Ovary (tissue), 9 donors: ENCODE results near the gene TRAPPC10. TPM values are rescaled to one million over a fixed set of nuclear protein-coding genes. Genes with fewer than 3 reads are reported as not detected.

ENCODE experiments used
- DNase-seq, 5 donors: peaks; one replicate each; pipeline ENCODE4 v3.0.0-alpha.2; 2019 to 2020
- H3K27ac ChIP-seq, 2 donors: fragments of 200-600 bp; one replicate each; pipeline versions ENCODE4 v1.5.1 to v1.8.0; 2019 to 2022
- H3K27me3 ChIP-seq: fragments of 200-600 bp; one replicate; pipeline ENCODE4 v1.8.0; 2022
- H3K36me3 ChIP-seq: fragments of 200-600 bp; sonication (generic); one replicate; pipeline ENCODE4 v1.5.1; 2019
- H3K4me1 ChIP-seq: one replicate; pipeline ENCODE4 v1.8.1; 2013; ENCODE audit warnings: mild to moderate bottlenecking, moderate library complexity; ENCODE audit not compliant: insufficient read depth
- H3K4me3 ChIP-seq: fragments of 200-600 bp; sonication (generic); one replicate; pipeline ENCODE4 v1.5.1; 2017
- H3K9me3 ChIP-seq, 2 donors: fragments of 200-600 bp in 1 of 2; sonication (generic) in 1 of 2; one replicate each; pipeline versions ENCODE4 v1.5.1 to v1.8.1; 2013 to 2019; ENCODE audit warnings: mild to moderate bottlenecking in 1 of 2, moderate library complexity in 1 of 2
- CTCF ChIP-seq, 3 donors: fragments of 450-650 bp in 2 of 3; fragments of 200-600 bp in 1 of 3; IDR thresholded peaks; one replicate each; pipeline versions ENCODE4 v1.5.1 to v1.8.0; 2016 to 2022; ENCODE audit warnings: antibody characterized with exemption in 3 of 3, mild to moderate bottlenecking in 1 of 3
- EP300 ChIP-seq: sonication (generic); formaldehyde crosslinking; IDR thresholded peaks from one replicate; pipeline ENCODE4 v1.6.1; 2017; ENCODE audit warnings: antibody characterized with exemption
- POLR2A ChIP-seq: fragments of 450-650 bp; IDR thresholded peaks from one replicate; pipeline ENCODE4 v1.6.1; 2017; ENCODE audit warnings: antibody characterized with exemption, mild to moderate bottlenecking, moderate library complexity
- WGBS, 3 donors: extraction: QIAGEN DNeasy Blood & Tissue Kit in 1 of 3; methylation state at CpG; one replicate each; pipeline versions ENCODE4 v1.1.5 to v1.1.7; 2013 to 2017; 5-methylcytosine and 5-hydroxymethylcytosine counted together
- intact Hi-C, 4 donors: fragments of 100-400 bp; cut with DNase I; formaldehyde crosslinking; loops; one replicate each; pipeline versions ENCODE4 v1.11.0 to v1.15.1; 2022 to 2023
- polyA plus RNA-seq, 2 donors: library from polyadenylated mRNA; stranded (reverse); fragments of 200-250 nt in 1 of 2; fragments of 350-450 nt in 1 of 2; fragmentation: Illumina TruSeq in 1 of 2; extraction: RNeasy Lipid Tissue Mini Kit (QIAGEN cat#74804) in 1 of 2; gene quantifications; one replicate each; pipeline ENCODE4 v1.2.3, GENCODE V29; 2013 to 2014
- total RNA-seq, 7 donors: library from RNA; depleted of rRNA in 2 of 7; stranded (reverse); fragments of >200 nt in 2 of 7; fragmentation: NEBNext Ultra II Directional in 3 of 7; extraction: Animal tissue kit (Norgen Biotek cat#: 25700) in 3 of 7; gene quantifications; one replicate each; pipeline versions ENCODE4 v1.1.0 to v1.2.4, GENCODE V29; 2016 to 2023
- donor health status: DM: no; HTN: no; CAD: no; lungs with moderate emphysema.
- donor health status: DM: no; HTN: no; CAD: no.
- donor health status: Bipolar disorder and iron deficiency.
- donor health status: DM: yes; HTN: yes; CAD: no.
- donor health status: DM: no; HTN: no; CAD: no.
- donor health status: DM: yes; HTN: yes; CAD: no.

Gene TRAPPC10
- total and polyA plus RNA-seq, 9 donors: 7.9 to 30.1 (median 21.3) TPM

GRCh38 chr21:43967981-43968380 is 44.1 kb upstream of the TRAPPC10 start:
- TF ChIP-seq CTCF (IDR thresholded peaks at IDR 0.05) (no peak), EP300 (no peak), POLR2A (no peak)
- Histone ChIP-seq H3K9me3 (no peaks in the 10 kb centered on the region), H3K36me3 (no peaks in the 10 kb centered on the region), H3K4me1 (peaks cover 3% of the 10 kb centered on the region), H3K27ac (no peak overlapping the region), H3K27me3 (no peaks in the 10 kb centered on the region), H3K4me3 (no peak overlapping the region)
- WGBS, 3 donors: 91 to 94% (median 93%) methylated on average over 10 to 15 of the region's 15 CpGs
- no peak for DNase-seq
- intact Hi-C loops: loop anchor here in 1 of 4 donors (5.0 kb wide), 1 partner anchor 166 kb away; no protein-coding TSS in a partner anchor

- TF ChIP-seq POLR2A: no peak
- no peak for TF ChIP-seq CTCF (IDR thresholded peaks at IDR 0.05)
- no peak for TF ChIP-seq EP300
- H3K9me3 ChIP-seq: no peaks in the 10 kb centered on the region
- WGBS, 3 donors: 90 to 93% (median 91%) methylated on average over 19 of the region's 19 CpGs
- H3K36me3 ChIP-seq: no peaks in the 10 kb centered on the region
- no peaks in the 10 kb centered on the region for H3K27me3 ChIP-seq
- H3K27ac ChIP-seq: no peak overlapping the region
- no peak for DNase-seq
- H3K4me3 ChIP-seq: no peak overlapping the region
- H3K4me1 ChIP-seq: peaks cover 6% of the 10 kb centered on the region
- intact Hi-C loops: loop anchor here in 1 of 4 donors (5.0 kb wide), 1 partner anchor 166 kb away; no protein-coding TSS in a partner anchor
These were observed 43.5 kb upstream of the TRAPPC10 start for GRCh38 chr21:43968410-43969114.

GRCh38 chr21:43969115-43969444 is 43.0 kb upstream of the TRAPPC10 start:
- Histone ChIP-seq H3K36me3 (no peaks in the 10 kb centered on the region), H3K4me1 (peaks cover 6% of the 10 kb centered on the region), H3K27ac (no peak overlapping the region), H3K9me3 (no peaks in the 10 kb centered on the region), H3K27me3 (no peaks in the 10 kb centered on the region), H3K4me3 (no peak overlapping the region)
- TF ChIP-seq POLR2A: no peak
- no peak for TF ChIP-seq CTCF (IDR thresholded peaks at IDR 0.05)
- TF ChIP-seq EP300: no peak
- no peak for DNase-seq
- intact Hi-C loops: loop anchor here in 1 of 4 donors (5.0 kb wide), 1 partner anchor 167 kb away; no protein-coding TSS in a partner anchor
- 88 to 90% (median 89%) methylated on average over 17 of the region's 17 CpGs for WGBS, 3 donors

- Histone ChIP-seq H3K27me3 (no peaks in the 10 kb centered on the region), H3K4me3 (no peak overlapping the region), H3K27ac (no peak overlapping the region), H3K36me3 (no peaks in the 10 kb centered on the region), H3K4me1 (peaks cover 9% of the 10 kb centered on the region), H3K9me3 (no peaks in the 10 kb centered on the region)
- TF ChIP-seq EP300 (no peak), POLR2A (no peak)
- DNase-seq: no peak
- intact Hi-C loops: no loop called here
- 93 to 97% (median 96%) methylated on average over 18 of the region's 18 CpGs for WGBS, 3 donors
These were observed 41.6 kb upstream of the TRAPPC10 start for GRCh38 chr21:43970551-43970950.
